Measurements from ENCODE around the gene ASPHD2. TPM values are rescaled to one million over a fixed set of nuclear protein-coding genes. Genes with fewer than 3 reads are reported as not detected.

The ASPHD2 gene
- total and polyA plus RNA-seq, 4 donors = 0.31 to 1.6 (median 0.95) TPM

- H3K27ac ChIP-seq (ENCODE audit: low read depth in 1 of 2, low read length in 1 of 2) = no peak overlapping the region
- DNase-seq = no peak
- ATAC-seq (ENCODE audit: insufficient read depth, low FRiP score) = no peak
- no peak overlapping the region for H3K9ac ChIP-seq (ENCODE audit: insufficient read depth in 1 of 2, low read length in 2 of 2)
- TF ChIP-seq CTCF (IDR thresholded peaks at IDR 0.05; ENCODE audit: control extremely low read depth, extremely low read depth) = no peak
- H3K36me3 ChIP-seq (ENCODE audit: control insufficient read depth in 4 of 4, insufficient read depth in 4 of 4, low read length in 4 of 4) = no peaks in the 10 kb centered on the region
- H3K4me1 ChIP-seq (ENCODE audit: control insufficient read depth in 5 of 5, insufficient read depth in 5 of 5, low read length in 5 of 5) = no peaks in the 10 kb centered on the region
- peaks cover 4 to 28% (median 5%) of the 10 kb centered on the region in 3 donors for H3K27me3 ChIP-seq (ENCODE audit: control insufficient read depth in 3 of 3, insufficient read depth in 3 of 3, low read length in 2 of 3)
- peaks cover 0 to 4% (median 0%) of the 10 kb centered on the region in 4 donors for H3K9me3 ChIP-seq (ENCODE audit: control insufficient read depth in 4 of 4, insufficient read depth in 3 of 4, low read length in 3 of 4)
- no peak overlapping the region for H3K4me3 ChIP-seq
- 86 to 88% methylated on average over 4 of the region's 4 CpGs for WGBS, 2 donors
Observed at GRCh38 chr22:26414347-26414746, 14.7 kb upstream of the ASPHD2 start.

GRCh38 chr22:26416256-26416655 lies 12.8 kb upstream of the ASPHD2 start:
- H3K9me3 ChIP-seq (ENCODE audit: control insufficient read depth in 4 of 4, insufficient read depth in 3 of 4, low read length in 3 of 4) = peaks cover 0 to 2% (median 0%) of the 10 kb centered on the region in 4 donors
- peaks cover 0 to 23% (median 5%) of the 10 kb centered on the region in 3 donors for H3K27me3 ChIP-seq (ENCODE audit: control insufficient read depth in 3 of 3, insufficient read depth in 3 of 3, low read length in 2 of 3)
- 64 to 84% methylated on average over 4 of the region's 4 CpGs for WGBS, 2 donors
- H3K4me3 ChIP-seq = no peak overlapping the region
- H3K9ac ChIP-seq (ENCODE audit: insufficient read depth in 1 of 2, low read length in 2 of 2) = no peak overlapping the region
- no peak for TF ChIP-seq CTCF (IDR thresholded peaks at IDR 0.05; ENCODE audit: control extremely low read depth, extremely low read depth)
- ATAC-seq (ENCODE audit: insufficient read depth, low FRiP score) (no peak), DNase-seq (no peak)
- H3K36me3 ChIP-seq (ENCODE audit: control insufficient read depth in 4 of 4, insufficient read depth in 4 of 4, low read length in 4 of 4) = no peaks in the 10 kb centered on the region
- no peaks in the 10 kb centered on the region for H3K4me1 ChIP-seq (ENCODE audit: control insufficient read depth in 5 of 5, insufficient read depth in 5 of 5, low read length in 5 of 5)
- H3K27ac ChIP-seq (ENCODE audit: low read depth in 1 of 2, low read length in 1 of 2) = no peak overlapping the region

- no peaks in the 10 kb centered on the region for H3K4me1 ChIP-seq (ENCODE audit: control insufficient read depth in 5 of 5, insufficient read depth in 5 of 5, low read length in 5 of 5)
- DNase-seq (no peak), ATAC-seq (ENCODE audit: insufficient read depth, low FRiP score) (no peak)
- H3K4me3 ChIP-seq = no peak overlapping the region
- 58 to 72% methylated on average over 9 of the region's 9 CpGs for WGBS, 2 donors
- H3K36me3 ChIP-seq (ENCODE audit: control insufficient read depth in 4 of 4, insufficient read depth in 4 of 4, low read length in 4 of 4) = no peaks in the 10 kb centered on the region
- no peak overlapping the region for H3K27ac ChIP-seq (ENCODE audit: low read depth in 1 of 2, low read length in 1 of 2)
- peaks cover 0 to 23% (median 5%) of the 10 kb centered on the region in 3 donors for H3K27me3 ChIP-seq (ENCODE audit: control insufficient read depth in 3 of 3, insufficient read depth in 3 of 3, low read length in 2 of 3)
- H3K9ac ChIP-seq (ENCODE audit: insufficient read depth in 1 of 2, low read length in 2 of 2) = no peak overlapping the region
- no peaks in the 10 kb centered on the region for H3K9me3 ChIP-seq (ENCODE audit: control insufficient read depth in 4 of 4, insufficient read depth in 3 of 4, low read length in 3 of 4)
- TF ChIP-seq CTCF (IDR thresholded peaks at IDR 0.05; ENCODE audit: control extremely low read depth, extremely low read depth) = no peak
Observed at GRCh38 chr22:26416670-26417276, 12.3 kb upstream of the ASPHD2 start.

- no peak overlapping the region for H3K27ac ChIP-seq (ENCODE audit: low read depth in 1 of 2, low read length in 1 of 2)
- DNase-seq (no peak), ATAC-seq (ENCODE audit: insufficient read depth, low FRiP score) (no peak)
- no peak for TF ChIP-seq CTCF (IDR thresholded peaks at IDR 0.05; ENCODE audit: control extremely low read depth, extremely low read depth)
- no peaks in the 10 kb centered on the region for H3K36me3 ChIP-seq (ENCODE audit: control insufficient read depth in 4 of 4, insufficient read depth in 4 of 4, low read length in 4 of 4)
- H3K9ac ChIP-seq (ENCODE audit: insufficient read depth in 1 of 2, low read length in 2 of 2) = no peak overlapping the region
- H3K4me1 ChIP-seq (ENCODE audit: control insufficient read depth in 5 of 5, insufficient read depth in 5 of 5, low read length in 5 of 5) = no peaks in the 10 kb centered on the region
- peaks cover 0 to 18% (median 5%) of the 10 kb centered on the region in 3 donors for H3K27me3 ChIP-seq (ENCODE audit: control insufficient read depth in 3 of 3, insufficient read depth in 3 of 3, low read length in 2 of 3)
- 80 to 83% methylated on average over 3 of the region's 3 CpGs for WGBS, 2 donors
- H3K9me3 ChIP-seq (ENCODE audit: control insufficient read depth in 4 of 4, insufficient read depth in 3 of 4, low read length in 3 of 4) = no peaks in the 10 kb centered on the region
- H3K4me3 ChIP-seq = no peak overlapping the region
Observed at GRCh38 chr22:26417406-26417805, 11.7 kb upstream of the ASPHD2 start.
